Activated CD8-positive, alpha-beta memory T cell treated with anti-CD3 and anti-CD28 coated beads for 48 hours (primary cell): Measurements from ENCODE around the gene SLC8B1.

ENCODE experiments used
- DNase-seq, 3 experiments: peaks; one replicate each; pipeline ENCODE4 v3.0.0-alpha.2; 2020; ENCODE audit warnings: low read depth in 2 of 3, low spot score in 2 of 3

SLC8B1 gene

DNA sequence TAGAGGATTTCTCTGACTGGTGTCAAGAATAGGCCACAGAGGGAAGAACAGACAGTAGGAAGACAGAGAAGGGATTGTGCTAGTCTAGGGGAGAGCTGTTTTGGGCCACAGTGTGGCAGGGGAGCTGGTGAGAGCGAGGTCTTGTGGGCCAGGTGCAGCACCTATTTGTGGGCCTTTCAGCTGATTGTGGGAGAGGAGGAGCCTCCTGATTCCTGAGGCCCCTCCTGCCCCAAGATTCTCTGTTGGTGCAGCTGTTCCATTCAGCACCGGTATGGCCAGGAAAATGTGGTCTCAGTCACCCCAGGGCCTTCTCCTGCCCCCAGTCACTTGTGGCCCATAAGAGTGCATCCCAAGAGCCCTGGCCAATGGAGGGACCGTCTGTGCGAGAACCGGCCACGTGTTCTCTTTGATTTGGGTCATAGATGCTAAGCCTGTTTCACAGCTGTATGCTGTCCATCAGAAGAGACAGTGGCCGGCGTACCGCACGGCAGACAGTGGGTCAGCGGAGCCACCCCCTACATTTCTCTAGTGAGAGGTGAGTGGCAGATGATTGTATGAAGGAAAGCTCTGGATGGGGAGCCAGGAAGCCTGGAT, 86.0 kb downstream of the SLC8B1 start:
- DNase-seq = no peak
